HG03558 (cell line): ENCODE results near the gene MCAT.

ENCODE experiments used
- ATAC-seq: cut with Tn5 transposase; IDR thresholded peaks from one replicate; pipeline ENCODE4 v1.9.1; 2021; ENCODE audit warnings: moderate number of reproducible peaks; ENCODE audit not compliant: unreplicated experiment; ENCODE audit errors: extremely low read depth

The MCAT gene

GRCh38 chr22:43173976-43174720 lies 30.9 kb upstream of the MCAT start:
- no peak for ATAC-seq

DNA sequence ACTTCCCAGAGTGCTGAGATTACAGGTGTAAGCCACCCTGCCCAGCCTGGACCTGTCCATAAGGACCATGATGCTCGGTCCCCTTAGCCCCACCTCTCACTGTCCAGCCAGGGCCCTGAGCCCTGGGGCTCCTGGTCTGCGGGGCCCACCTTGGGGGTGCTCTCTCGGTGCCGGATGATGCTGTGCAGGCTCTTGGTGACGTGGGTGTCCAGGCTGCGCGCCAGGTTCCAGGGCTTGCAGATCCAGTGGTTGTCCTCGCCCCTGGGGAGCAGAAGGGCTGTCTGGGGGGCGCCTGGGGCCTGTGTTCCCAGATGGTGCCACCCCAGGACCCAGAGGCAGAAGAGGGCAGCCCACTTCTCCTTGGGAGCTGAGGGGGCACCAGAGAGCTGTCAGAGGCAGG lies 30.4 kb upstream of the MCAT start:
- ATAC-seq = no peak

GRCh38 chr22:43172191-43172590 lies 29.0 kb upstream of the MCAT start:
- ATAC-seq = no peak

DNA sequence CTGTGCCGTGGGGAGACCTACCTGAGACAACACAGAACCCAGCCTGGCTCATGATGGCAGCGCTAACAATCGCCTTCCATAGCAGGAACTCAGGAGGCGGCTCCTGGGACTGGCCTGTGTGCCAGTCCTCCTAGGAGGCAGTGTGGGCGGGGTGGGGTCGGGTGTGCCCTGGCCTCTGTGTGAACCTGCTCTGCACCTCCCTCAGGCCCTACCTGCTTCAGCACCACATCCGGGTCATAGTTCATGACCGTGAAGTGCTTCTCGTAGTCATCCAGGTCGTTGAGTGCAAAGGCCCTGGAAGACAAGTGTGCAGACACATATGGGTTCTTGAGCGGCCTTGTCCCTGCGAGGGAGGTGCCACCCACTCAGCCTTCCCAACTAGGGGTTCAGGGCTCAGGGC lies 28.4 kb upstream of the MCAT start:
- ATAC-seq = no peak

- ATAC-seq = no peak
Measured at GRCh38 chr22:43171019-43171491, 27.9 kb upstream of the MCAT start.

DNA sequence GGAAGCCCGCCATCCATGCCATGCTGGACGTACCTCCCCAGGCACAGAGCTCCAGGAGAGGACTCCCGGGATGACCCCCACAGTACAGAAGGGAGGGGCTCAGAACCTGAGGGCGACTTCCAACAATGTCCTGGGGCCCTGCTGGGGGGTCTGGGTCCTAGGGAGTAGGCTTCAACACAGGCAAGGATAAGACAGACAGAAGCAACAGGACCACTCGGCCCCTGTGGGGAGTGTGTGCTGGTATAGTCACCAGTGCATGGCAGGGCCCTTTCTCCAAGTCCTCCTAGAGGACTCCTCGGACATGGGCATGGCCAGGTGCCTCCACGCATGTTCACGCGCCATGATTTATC lies 26.9 kb upstream of the MCAT start:
- no peak for ATAC-seq

DNA sequence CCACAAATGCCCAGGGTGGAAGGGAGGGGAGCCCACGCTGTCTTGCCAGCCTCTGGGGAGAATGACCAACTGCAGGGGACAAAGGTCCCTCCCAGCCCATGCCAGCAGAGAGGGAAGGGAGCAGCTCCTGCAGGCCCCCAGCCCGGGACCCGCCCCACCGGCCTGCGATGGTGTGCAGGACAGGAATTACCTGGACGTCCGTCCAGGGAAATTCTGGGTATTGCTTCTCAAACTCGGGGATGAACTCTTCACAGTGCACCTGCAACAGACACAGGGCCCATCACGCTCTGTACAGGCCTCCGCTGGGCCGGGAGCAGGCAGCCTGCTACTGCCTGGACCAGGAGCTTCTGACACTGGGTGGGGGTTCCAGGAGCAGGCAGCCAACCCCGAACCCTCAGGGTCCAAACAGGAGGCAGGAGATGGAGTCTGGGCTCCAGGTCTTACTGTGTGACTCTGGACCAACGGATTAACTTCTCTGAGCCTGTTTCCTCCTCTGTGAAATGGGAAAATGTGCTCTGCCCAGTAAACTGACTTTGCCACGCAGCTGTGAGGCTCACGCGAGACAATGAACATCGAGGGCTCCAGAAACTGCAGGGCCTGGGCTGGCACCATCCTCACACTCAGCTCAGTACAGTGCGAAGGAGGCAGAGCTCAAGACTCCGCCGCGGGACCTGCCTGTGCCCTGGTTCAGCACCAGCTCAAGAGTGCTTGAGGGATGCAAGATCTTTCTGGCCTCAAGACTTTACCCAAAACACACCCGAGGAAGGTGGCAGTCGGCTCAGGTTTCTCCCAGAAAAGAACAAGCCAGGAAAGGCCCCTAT lies 26.3 kb upstream of the MCAT start:
- ATAC-seq = no peak

DNA sequence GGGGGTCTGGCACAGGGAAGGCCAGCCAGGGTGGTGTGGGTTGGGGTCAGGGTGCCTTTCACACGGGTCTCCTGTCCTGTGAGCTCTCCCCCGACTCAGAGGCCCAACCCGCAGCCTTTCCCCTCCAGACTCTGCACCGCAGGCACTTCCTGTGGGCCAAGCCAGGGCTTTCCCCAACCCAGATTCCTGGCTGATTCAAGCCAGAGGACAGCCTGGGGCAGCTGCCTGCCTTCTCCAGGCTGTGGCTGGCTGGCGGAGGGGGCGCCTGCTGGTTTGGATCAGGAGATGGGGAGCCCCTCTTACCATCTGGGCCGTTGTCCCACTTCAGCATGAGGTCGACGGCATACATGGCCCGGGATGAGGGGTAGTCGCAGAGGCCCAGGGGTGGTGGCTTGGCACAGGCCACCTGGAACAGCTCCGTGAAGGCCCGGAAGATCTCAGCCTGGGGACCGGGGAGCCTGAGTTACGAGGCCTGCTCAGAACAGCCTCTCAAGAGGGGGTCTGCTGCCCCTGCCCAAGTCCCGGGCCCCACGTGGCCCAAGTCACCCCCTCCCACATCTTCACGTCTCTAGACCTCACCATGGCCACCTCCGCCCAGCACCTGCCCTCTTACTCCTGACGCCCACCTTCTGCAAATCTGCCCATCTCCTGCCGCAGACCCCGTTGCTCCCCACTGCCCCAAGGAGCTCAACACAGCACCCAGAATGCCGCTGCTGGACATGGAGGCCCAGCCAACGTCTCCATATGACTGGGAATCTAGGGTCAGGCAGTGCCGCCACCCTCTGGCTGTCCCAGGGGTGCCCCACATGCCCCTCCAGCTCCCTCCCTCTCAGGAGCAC lies 25.5 kb upstream of the MCAT start:
- ATAC-seq = no peak

GRCh38 chr22:43167001-43167589 lies 23.9 kb upstream of the MCAT start:
- ATAC-seq = no peak

DNA sequence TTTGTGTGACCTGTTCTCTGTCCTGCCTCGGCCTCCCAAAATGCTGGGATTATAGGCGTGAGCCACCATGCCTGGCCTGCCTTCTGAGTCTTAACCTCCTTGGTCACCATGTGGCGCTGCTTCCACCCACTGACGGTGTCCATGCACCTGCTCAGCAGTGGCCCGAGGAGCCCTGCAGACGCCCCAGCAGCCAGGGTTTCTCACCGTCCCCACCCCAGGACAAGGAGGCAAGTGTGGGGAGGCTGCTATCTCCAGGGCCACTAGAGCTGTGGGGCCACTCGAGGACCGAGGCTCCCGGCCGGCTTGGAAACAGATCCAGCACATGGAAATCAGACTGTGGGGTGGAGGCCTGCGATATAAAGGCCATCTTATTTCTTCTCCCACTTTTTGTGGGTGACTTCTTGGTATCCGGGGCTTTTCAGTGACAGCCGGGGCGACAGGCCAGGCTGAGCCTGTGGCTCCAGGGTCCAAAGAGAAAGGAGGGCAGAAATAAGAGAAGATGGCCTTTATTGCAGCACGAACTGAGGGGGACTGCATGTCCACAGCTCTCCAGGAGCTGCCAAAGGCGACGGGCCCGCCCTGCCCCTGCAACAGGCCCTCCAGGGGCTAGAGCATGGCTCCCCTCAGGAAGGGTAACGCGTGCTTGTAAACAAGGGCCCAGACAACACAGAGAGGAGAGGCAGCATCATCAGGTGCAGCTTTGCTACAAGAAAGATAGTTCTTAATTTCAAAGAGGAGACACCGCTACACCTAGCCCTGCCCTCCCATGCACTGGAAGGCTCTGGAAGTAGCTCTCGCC lies 23.1 kb upstream of the MCAT start:
- ATAC-seq = no peak

DNA sequence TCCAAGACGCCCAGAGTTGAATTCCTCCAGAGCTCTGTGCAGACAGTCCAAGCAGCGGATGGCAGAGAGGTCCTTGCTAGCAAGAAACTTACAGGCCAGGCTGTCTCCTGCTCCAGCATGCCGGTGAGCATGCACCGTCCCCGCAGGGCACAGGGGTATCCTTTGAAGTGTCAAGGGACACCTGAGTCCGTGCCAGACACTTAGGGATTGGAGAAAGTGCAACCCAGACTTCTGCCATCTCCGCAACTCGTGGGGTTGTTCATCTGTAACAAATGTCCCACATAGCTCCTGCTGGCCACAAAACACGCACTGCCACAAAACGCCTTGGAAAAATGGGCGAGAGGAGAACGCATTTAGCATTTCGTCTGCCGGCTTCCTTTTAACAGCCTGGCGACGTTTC lies 21.4 kb upstream of the MCAT start:
- ATAC-seq = no peak

- ATAC-seq = no peak
Measured at GRCh38 chr22:43163241-43163795, 20.1 kb upstream of the MCAT start.

- ATAC-seq = no peak
Measured at GRCh38 chr22:43162412-43163150, 19.4 kb upstream of the MCAT start.

GRCh38 chr22:43160497-43161126 lies 17.4 kb upstream of the MCAT start:
- no peak for ATAC-seq

DNA sequence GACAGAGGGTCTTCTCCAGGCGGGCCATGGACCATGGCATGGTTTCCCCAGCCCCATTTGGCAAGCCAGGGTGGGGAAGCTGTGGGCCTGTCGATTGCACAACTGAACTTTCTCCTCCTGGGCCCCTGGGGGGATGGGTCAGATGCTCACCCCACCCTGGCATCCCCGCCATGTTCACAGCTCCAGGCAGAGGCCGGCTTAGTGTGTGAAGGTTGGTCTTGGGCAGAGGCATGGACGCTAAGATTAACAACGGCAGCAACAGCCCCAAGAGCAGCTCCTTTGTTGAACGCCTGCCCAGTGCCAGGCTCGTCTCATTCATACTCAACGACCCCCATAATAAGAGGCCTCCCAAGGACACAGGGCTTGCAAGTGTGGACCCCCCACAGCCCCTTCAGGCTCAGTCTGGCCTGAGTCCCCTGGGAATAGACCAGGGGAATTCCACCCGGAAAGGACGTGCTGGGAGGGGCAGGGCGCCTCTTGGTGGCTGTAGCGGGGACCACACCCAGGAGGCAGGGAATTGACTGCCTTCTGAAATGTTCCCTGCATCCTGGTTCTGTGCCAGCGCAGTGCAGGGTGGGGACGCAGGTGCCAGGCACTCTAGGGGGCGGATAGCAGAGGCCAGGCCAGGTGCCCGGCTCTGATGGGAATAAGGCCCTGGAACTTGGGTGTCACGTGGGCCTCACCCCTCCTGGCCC lies 16.4 kb upstream of the MCAT start:
- ATAC-seq = no peak

DNA sequence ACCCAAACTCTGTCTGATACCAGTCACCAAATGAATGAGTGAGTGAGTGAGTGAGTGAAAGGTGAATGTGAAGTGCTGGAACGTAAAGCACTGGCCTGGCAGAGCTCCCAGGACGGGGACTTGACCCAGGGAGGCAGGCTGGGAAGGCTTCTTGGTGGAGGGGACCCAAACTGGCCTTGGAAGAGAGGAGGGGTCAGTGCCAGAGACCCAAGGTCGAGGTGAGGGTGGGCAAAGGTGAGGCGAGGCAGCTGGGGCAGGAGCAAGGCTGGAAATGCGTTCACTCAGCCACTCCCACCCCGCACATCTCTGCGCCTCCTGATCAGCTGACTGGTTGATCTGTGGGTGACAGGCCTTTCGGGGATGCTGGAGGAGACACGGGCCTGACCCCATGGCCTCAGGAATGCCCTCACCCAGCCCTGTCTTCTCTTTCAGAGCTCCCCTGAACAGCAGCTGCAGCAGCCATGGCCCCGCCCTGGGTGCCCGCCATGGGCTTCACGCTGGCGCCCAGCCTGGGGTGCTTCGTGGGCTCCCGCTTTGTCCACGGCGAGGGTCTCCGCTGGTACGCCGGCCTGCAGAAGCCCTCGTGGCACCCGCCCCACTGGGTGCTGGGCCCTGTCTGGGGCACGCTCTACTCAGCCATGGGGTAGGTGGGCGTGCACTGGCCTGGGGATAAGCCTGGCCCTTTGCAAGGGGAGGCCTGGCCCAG lies 15.7 kb upstream of the MCAT start:
- ATAC-seq = no peak
